OCI-LY1 (cell line): ENCODE data around the gene TMEM121.

Source experiments
- EZH2 ChIP-seq: fragments of 200-600 bp; sonication (generic), shearing (Covaris generic); IDR thresholded peaks from 2 replicates; pipeline ENCODE4 v1.8.0; 2017; ENCODE audit warnings: borderline replicate concordance, mixed run types, mild to moderate bottlenecking, antibody characterized with exemption, low read length, moderate library complexity, mixed read lengths
- TF ChIP-seq, protein P1 (sequence below): fragments of 200-600 bp; sonication (generic), shearing (Covaris generic); IDR thresholded peaks from 2 replicates; pipeline ENCODE4 v1.5.1; 2017; ENCODE audit warnings: mild to moderate bottlenecking, antibody characterized with exemption, low read length, moderate library complexity, mixed read lengths

DNA sequence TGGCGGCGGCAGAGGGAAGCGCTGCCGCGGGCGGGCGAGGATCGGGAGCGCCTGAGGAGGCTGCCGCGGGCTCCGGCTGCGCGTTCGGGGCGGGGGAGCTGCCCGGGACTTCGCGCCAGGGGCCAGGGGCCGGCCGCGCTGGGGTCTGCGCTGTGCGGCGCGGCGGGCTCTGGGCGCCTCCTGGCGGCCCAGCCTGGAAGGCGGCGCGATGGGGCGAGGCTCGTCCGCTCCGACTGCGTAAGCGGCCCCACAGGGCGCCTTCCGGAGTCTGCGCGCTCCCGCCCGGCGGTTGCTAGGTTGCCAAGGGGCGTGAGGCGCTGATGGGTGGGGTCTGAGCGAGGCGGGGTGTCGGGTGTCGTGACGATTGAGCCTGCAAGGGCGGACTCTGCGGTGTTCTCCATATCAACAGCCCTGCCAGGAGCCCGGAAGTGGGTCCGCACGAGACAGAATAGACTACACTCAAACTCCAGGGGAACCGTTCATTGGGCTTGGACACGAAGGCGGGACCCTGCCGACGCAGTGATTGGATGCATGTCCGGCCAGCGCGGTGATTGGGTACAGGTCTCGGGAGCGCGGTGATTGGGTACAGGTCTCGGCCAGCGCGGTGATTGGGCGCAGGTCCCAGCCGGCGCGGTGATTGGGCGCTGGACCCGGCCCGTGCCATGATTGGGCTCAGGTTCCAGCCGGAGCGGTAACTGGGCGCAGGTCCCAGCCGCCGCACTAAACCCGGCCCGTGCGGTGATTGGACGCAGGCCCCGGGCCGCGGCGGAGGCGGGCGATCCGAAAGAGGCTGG, 35.6 kb upstream of the TMEM121 start, which contains the start of gene TEDC1:
- TF ChIP-seq, protein P1, sequence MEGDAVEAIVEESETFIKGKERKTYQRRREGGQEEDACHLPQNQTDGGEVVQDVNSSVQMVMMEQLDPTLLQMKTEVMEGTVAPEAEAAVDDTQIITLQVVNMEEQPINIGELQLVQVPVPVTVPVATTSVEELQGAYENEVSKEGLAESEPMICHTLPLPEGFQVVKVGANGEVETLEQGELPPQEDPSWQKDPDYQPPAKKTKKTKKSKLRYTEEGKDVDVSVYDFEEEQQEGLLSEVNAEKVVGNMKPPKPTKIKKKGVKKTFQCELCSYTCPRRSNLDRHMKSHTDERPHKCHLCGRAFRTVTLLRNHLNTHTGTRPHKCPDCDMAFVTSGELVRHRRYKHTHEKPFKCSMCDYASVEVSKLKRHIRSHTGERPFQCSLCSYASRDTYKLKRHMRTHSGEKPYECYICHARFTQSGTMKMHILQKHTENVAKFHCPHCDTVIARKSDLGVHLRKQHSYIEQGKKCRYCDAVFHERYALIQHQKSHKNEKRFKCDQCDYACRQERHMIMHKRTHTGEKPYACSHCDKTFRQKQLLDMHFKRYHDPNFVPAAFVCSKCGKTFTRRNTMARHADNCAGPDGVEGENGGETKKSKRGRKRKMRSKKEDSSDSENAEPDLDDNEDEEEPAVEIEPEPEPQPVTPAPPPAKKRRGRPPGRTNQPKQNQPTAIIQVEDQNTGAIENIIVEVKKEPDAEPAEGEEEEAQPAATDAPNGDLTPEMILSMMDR = peak; percentile 71
- TF ChIP-seq EZH2 = no peak
